HEK293 (cell line): ENCODE measurements around the gene FAM171A1.

Source experiments
- CTCF ChIA-PET: fragments of 350-600 bp; formaldehyde crosslinking; extraction: SDS; loops from one replicate; lab custom pipeline; 2021; ENCODE audit warnings: antibody characterized with exemption; lab: Yijun Ruan, JAX
- POLR2A ChIA-PET: fragments of 300-600 bp; formaldehyde crosslinking; extraction: SDS; loops from one replicate; lab custom pipeline; 2020; ENCODE audit warnings: antibody characterized with exemption, inconsistent platforms; lab: Yijun Ruan, JAX
- H3K27ac ChIP-seq: fragments of 200-500 bp; sonication (Bioruptor generic); 2 replicates; pipeline ENCODE4 v1.5.1; 2014; ENCODE audit warnings: low read depth, low read length, control low read depth, inconsistent platforms; ENCODE audit errors: extremely low read depth
- H3K36me3 ChIP-seq, 2 experiments: fragments of 200-500 bp in 1 of 2; sonication (Bioruptor generic) in 1 of 2; 1 replicate in 1 of 2; 2 replicates in 1 of 2; pipeline ENCODE4 v1.5.1; 2014 to 2017; ENCODE audit warnings: inconsistent platforms in 2 of 2, low read length in 2 of 2; ENCODE audit not compliant: control insufficient read depth in 2 of 2, insufficient read depth in 1 of 2
- H3K4me1 ChIP-seq: fragments of 200-500 bp; sonication (Bioruptor generic); 2 replicates; pipeline ENCODE4 v1.5.1; 2014; ENCODE audit warnings: mild to moderate bottlenecking, low read length, inconsistent platforms; ENCODE audit not compliant: control insufficient read depth, insufficient read depth
- H3K4me3 ChIP-seq: 2 replicates; pipeline ENCODE4 v1.5.1; 2011; ENCODE audit warnings: low read depth, mild to moderate bottlenecking, control low read depth, low read length, moderate library complexity
- H3K9me3 ChIP-seq: fragments of 200-500 bp; sonication (Bioruptor generic); 2 replicates; pipeline ENCODE4 v1.5.1; 2014; ENCODE audit warnings: low read depth, low read length, inconsistent platforms; ENCODE audit not compliant: control insufficient read depth, insufficient read depth
- GLI2 ChIP-seq: fragments of 450-650 bp; formaldehyde crosslinking; IDR thresholded peaks from 2 replicates; pipeline ENCODE4; 2017; ENCODE audit warnings: missing biosample characterization, missing genetic modification characterization, low read depth, borderline replicate concordance
- GLIS2 ChIP-seq: fragments of 450-650 bp; formaldehyde crosslinking; IDR thresholded peaks from 2 replicates; pipeline ENCODE4 v1.5.1; 2016; ENCODE audit warnings: missing biosample characterization, missing genetic modification characterization
- KLF7 ChIP-seq: fragments of 450-650 bp; formaldehyde crosslinking; IDR thresholded peaks from 2 replicates; pipeline ENCODE4 v1.5.1; 2016; ENCODE audit warnings: missing biosample characterization, missing genetic modification characterization, borderline replicate concordance
- SP3 ChIP-seq: fragments of 450-650 bp; formaldehyde crosslinking; IDR thresholded peaks from 2 replicates; pipeline ENCODE4 v1.5.1; 2016; ENCODE audit warnings: missing biosample characterization, missing genetic modification characterization
- WT1 ChIP-seq: fragments of 450-650 bp; formaldehyde crosslinking; IDR thresholded peaks from 2 replicates; pipeline ENCODE4 v1.5.1; 2016; ENCODE audit warnings: missing biosample characterization, missing genetic modification characterization
- ZBTB48 ChIP-seq: fragments of 450-650 bp; formaldehyde crosslinking; IDR thresholded peaks from 2 replicates; pipeline ENCODE4 v1.5.1; 2016; ENCODE audit warnings: missing biosample characterization, missing genetic modification characterization
- ZIC2 ChIP-seq: fragments of 450-650 bp; formaldehyde crosslinking; IDR thresholded peaks from 2 replicates; pipeline ENCODE4 v1.5.1; 2016; ENCODE audit warnings: missing biosample characterization, missing genetic modification characterization
- ZNF18 ChIP-seq: fragments of 450-650 bp; formaldehyde crosslinking; IDR thresholded peaks from 2 replicates; pipeline ENCODE4 v1.5.1; 2016; ENCODE audit warnings: missing biosample characterization, missing genetic modification characterization
- ZNF311 ChIP-seq: fragments of 450-650 bp; formaldehyde crosslinking; IDR thresholded peaks from 2 replicates; pipeline ENCODE4 v1.5.1; 2017; ENCODE audit warnings: missing biosample characterization, missing genetic modification characterization, borderline replicate concordance
- ZNF518A ChIP-seq: fragments of 450-650 bp; formaldehyde crosslinking; conservative IDR thresholded peaks from 2 replicates; pipeline ENCODE4 v1.5.1; 2016; ENCODE audit warnings: low read depth, missing biosample characterization, missing genetic modification characterization
- ZNF521 ChIP-seq: fragments of 450-650 bp; formaldehyde crosslinking; IDR thresholded peaks from 2 replicates; pipeline ENCODE4 v1.5.1; 2017; ENCODE audit warnings: missing biosample characterization, mild to moderate bottlenecking, missing genetic modification characterization
- ZNF558 ChIP-seq: fragments of 450-650 bp; formaldehyde crosslinking; IDR thresholded peaks from 2 replicates; pipeline ENCODE4 v1.5.1; 2016; ENCODE audit warnings: missing biosample characterization, missing genetic modification characterization
- ZNF629 ChIP-seq: fragments of 450-650 bp; formaldehyde crosslinking; IDR thresholded peaks from 2 replicates; pipeline ENCODE4 v1.5.1; 2017; ENCODE audit warnings: missing biosample characterization, missing genetic modification characterization
- TF ChIP-seq, protein P1 (sequence below): fragments of 450-650 bp; IDR thresholded peaks from 2 replicates; pipeline ENCODE4 v1.5.1; 2018; ENCODE audit warnings: missing biosample characterization, missing genetic modification characterization
- TF ChIP-seq, protein P2 (sequence below): fragments of 450-650 bp; formaldehyde crosslinking; IDR thresholded peaks from 2 replicates; pipeline ENCODE4 v1.5.1; 2017; ENCODE audit warnings: missing biosample characterization, missing genetic modification characterization

The FAM171A1 gene

DNA sequence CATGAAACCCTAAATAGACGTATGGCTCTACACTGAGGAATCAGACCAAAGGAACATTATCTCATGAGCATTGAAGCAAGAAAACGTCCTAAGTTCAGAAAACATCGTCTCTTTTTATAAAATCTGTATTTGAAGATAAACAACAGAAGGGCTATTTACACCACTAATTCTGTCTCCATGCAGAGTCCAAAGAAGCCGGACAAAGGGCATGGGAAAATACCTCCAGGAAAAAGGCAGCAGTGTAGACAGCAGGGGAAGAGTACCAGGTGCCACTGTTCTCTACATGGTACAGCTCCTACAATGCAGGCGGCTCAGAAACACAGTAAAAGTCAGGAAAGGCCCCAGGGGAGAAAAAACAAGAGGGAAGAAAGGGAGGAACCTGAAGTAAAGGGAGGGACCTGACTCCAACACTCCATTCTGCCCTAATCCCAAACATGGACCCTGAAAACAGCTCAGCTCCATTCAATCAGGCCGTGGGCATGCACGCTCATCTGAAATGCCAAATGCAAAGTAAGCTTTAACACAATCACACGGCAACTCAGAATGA, 17.5 kb downstream of the FAM171A1 start:
- H3K4me1 ChIP-seq: peaks cover 8% of the 10 kb centered on the region
- TF ChIP-seq ZNF18 (tag by site-specific recombination) (no peak), ZIC2 (tag by site-specific recombination) (no peak), SP3 (no peak), WT1 (tag by site-specific recombination) (peak; percentile 71)
- TF ChIP-seq, all 188 proteins: peak for 1
- Histone ChIP-seq H3K36me3 (no peaks in the 10 kb centered on the region; a peak in 1 of 3 replicates), H3K27ac (no peak overlapping the region), H3K4me3 (no peak overlapping the region), H3K9me3 (no peaks in the 10 kb centered on the region)
- ChIA-PET POLR2A (interaction anchor here (0.9 kb wide), 1 partner anchor 10 kb away, joined by 3 read pairs; no protein-coding TSS in a partner anchor), CTCF (no interaction called here)

- Histone ChIP-seq H3K4me3 (no peak overlapping the region), H3K4me1 (peaks cover 7% of the 10 kb centered on the region), H3K36me3 (no peaks in the 10 kb centered on the region; a peak in 1 of 3 replicates), H3K27ac (no peak overlapping the region), H3K9me3 (no peaks in the 10 kb centered on the region)
- TF ChIP-seq ZNF521 (no peak), KLF7 (tag by site-specific recombination) (no peak), ZNF558 (tag by site-specific recombination) (no peak), ZNF629 (tag by site-specific recombination) (no peak), ZBTB48 (tag by site-specific recombination) (no peak), GLIS2 (tag by site-specific recombination) (no peak), GLI2 (tag by site-specific recombination) (no peak), ZNF311 (tag by site-specific recombination) (no peak), ZNF518A (no peak)
- TF ChIP-seq, protein P1, sequence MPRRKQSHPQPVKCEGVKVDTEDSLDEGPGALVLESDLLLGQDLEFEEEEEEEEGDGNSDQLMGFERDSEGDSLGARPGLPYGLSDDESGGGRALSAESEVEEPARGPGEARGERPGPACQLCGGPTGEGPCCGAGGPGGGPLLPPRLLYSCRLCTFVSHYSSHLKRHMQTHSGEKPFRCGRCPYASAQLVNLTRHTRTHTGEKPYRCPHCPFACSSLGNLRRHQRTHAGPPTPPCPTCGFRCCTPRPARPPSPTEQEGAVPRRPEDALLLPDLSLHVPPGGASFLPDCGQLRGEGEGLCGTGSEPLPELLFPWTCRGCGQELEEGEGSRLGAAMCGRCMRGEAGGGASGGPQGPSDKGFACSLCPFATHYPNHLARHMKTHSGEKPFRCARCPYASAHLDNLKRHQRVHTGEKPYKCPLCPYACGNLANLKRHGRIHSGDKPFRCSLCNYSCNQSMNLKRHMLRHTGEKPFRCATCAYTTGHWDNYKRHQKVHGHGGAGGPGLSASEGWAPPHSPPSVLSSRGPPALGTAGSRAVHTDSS: no peak
- TF ChIP-seq, protein P2, sequence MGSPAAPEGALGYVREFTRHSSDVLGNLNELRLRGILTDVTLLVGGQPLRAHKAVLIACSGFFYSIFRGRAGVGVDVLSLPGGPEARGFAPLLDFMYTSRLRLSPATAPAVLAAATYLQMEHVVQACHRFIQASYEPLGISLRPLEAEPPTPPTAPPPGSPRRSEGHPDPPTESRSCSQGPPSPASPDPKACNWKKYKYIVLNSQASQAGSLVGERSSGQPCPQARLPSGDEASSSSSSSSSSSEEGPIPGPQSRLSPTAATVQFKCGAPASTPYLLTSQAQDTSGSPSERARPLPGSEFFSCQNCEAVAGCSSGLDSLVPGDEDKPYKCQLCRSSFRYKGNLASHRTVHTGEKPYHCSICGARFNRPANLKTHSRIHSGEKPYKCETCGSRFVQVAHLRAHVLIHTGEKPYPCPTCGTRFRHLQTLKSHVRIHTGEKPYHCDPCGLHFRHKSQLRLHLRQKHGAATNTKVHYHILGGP: no peak
- ChIA-PET POLR2A (no interaction called here), CTCF (no interaction called here)
Measured at GRCh38 chr10:15352836-15353235, 18.3 kb downstream of the FAM171A1 start.
